Mesodermal cell (in vitro differentiated cells): ENCODE measurements around the gene SNX2.
"Not testable (repeated sequence)": the region's sequence is repeated elsewhere in the genome, so short reads cannot be mapped to it uniquely, and the experiment has no call there.

ENCODE experiments used
- H3K27ac ChIP-seq: 2 replicates; pipeline ENCODE4 v1.7.0; 2013; ENCODE audit warnings: mild to moderate bottlenecking, low read depth, low read length, moderate library complexity; ENCODE audit not compliant: severe bottlenecking
- H3K36me3 ChIP-seq: 2 replicates; pipeline ENCODE4 v1.7.1; 2013; ENCODE audit warnings: mild to moderate bottlenecking, low read length, moderate library complexity; ENCODE audit not compliant: control insufficient read depth, insufficient read depth
- H3K4me1 ChIP-seq: one replicate; pipeline ENCODE4 v1.7.1; 2013; ENCODE audit warnings: mild to moderate bottlenecking, low read length; ENCODE audit not compliant: insufficient read depth, control insufficient read depth, poor library complexity, severe bottlenecking
- H3K4me3 ChIP-seq: 2 replicates; pipeline ENCODE4 v1.7.0; 2013; ENCODE audit warnings: low read length, control low read depth, mild to moderate bottlenecking; ENCODE audit not compliant: insufficient read depth, poor library complexity, severe bottlenecking; ENCODE audit errors: extremely low read depth
- H3K9me3 ChIP-seq: 2 replicates; pipeline ENCODE4 v1.7.1; 2013; ENCODE audit warnings: mild to moderate bottlenecking, low read length, moderate library complexity; ENCODE audit not compliant: control insufficient read depth
- WGBS, 2 experiments: methylation state at CpG; one replicate each; pipeline ENCODE4 v1.1.5; 2013; ENCODE audit warnings: missing lambda C conversion rate in 2 of 2; ENCODE audit not compliant: insufficient coverage in 2 of 2; 5-methylcytosine and 5-hydroxymethylcytosine counted together

The SNX2 gene

DNA sequence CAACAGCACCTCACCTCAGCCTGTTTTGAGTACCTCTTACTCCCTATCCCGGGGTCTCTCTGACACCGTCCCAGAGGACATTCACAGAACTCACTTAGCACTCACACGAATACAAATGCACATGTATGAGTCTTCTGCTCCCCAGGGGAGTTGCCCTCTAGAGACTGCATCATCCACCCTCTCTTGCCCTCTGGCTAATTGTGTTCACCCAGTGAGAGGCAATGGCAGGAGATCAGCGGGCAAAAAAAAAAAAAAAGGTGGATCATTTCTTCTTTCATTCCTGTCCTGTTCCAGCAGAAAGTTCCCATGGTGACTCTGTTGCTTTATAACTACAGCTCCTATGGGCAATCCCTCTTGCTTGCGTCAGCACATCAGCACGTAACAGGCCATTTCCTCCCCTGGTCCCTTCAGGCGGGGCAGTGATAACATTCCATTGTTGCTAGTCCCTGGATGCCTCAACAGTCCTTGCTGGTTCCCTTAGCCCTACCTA, 23.5 kb upstream of the SNX2 start:
- 33 to 39% methylated on average over 6 to 7 of the region's 7 CpGs for WGBS, 2 experiments
- Histone ChIP-seq H3K9me3 (no peaks in the 10 kb centered on the region), H3K4me1 (no peaks in the 10 kb centered on the region), H3K36me3 (no peaks in the 10 kb centered on the region), H3K4me3 (no peak overlapping the region), H3K27ac (peak overlapping the region; percentile 87)

GRCh38 chr5:122753500-122753899, 21.4 kb upstream of the SNX2 start:
- Histone ChIP-seq H3K9me3 (no peaks in the 10 kb centered on the region), H3K4me1 (no peaks in the 10 kb centered on the region), H3K36me3 (no peaks in the 10 kb centered on the region), H3K4me3 (no peak overlapping the region), H3K27ac (no peak overlapping the region)

GRCh38 chr5:122755783-122756182, 19.1 kb upstream of the SNX2 start:
- Histone ChIP-seq H3K4me1 (no peaks in the 10 kb centered on the region), H3K9me3 (no peaks in the 10 kb centered on the region), H3K4me3 (no peak overlapping the region), H3K36me3 (no peaks in the 10 kb centered on the region), H3K27ac (peak overlapping the region; percentile 60)
- 100% methylated on average over 1 to 2 of the region's 2 CpGs for WGBS, 2 experiments

DNA sequence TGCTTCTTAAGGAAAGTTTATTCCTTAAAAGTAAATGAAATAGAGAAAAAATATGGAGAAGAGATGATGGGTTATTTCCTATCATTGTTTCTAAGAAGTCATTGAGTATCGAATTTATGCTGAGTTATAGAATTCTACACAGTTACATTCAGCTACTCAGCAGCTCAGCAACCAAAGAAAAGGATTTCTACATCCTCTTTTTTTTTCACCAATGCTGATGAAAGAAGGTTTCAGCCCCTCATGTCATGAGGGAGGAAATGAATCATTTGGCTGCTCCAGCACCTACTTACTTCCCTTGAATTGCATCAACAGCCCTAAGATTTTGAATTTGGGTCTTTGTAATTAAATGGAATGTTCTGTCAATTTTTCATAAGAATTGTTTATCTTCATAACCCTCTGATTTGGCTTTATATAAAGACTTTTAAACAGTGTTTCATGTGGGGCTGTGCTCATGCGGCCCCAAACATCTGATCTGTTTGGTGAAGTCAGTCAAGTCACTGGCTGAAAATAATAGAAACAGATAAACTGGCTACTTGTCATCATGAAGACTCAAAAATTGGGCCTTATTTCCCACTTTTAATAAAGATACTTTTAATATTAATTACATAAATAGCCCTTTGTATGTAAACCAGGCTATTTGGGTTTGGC, 18.5 kb upstream of the SNX2 start:
- H3K27ac ChIP-seq: peak overlapping the region; percentile 60

DNA sequence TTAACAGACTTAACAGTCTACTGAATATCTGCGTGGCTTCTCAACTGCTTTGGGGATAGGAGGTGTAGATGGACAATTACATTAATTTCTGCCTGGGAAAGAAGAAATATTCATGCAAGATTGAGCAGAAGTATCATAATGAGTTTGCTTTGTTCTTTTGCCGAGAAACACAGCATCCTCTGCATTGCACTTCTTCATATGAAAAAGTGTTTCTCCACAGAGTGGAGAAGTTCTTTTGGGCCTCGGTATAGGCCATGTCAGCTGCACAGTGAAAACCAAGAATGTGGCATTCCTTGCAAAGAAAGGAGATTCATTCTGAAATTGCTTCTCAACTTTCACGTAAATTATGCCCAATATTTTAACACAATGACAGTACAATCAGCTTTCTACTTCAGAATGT, 17.6 kb upstream of the SNX2 start:
- H3K4me3 ChIP-seq: no peak overlapping the region
- H3K27ac ChIP-seq: no peak overlapping the region
- H3K4me1 ChIP-seq: no peaks in the 10 kb centered on the region
- H3K36me3 ChIP-seq: no peaks in the 10 kb centered on the region
- no peaks in the 10 kb centered on the region for H3K9me3 ChIP-seq
- WGBS, 2 experiments: 100% methylated on average over 1 to 2 of the region's 4 CpGs

More for the DNA sequence above, 18.5 kb upstream of the SNX2 start:
- H3K36me3 ChIP-seq: no peaks in the 10 kb centered on the region
- no peak overlapping the region for H3K4me3 ChIP-seq
- 100% methylated on average over 1 of the region's 2 CpGs; no CpG with 5 or more reads in 1 of the 2 experiments for WGBS, 2 experiments
- H3K9me3 ChIP-seq: no peaks in the 10 kb centered on the region
- H3K4me1 ChIP-seq: no peaks in the 10 kb centered on the region

- Histone ChIP-seq H3K4me1 (no peaks in the 10 kb centered on the region), H3K27ac (no peak overlapping the region), H3K9me3 (no peaks in the 10 kb centered on the region), H3K36me3 (no peaks in the 10 kb centered on the region), H3K4me3 (no peak overlapping the region)
- WGBS, 2 experiments: 89 to 93% methylated on average over 3 to 4 of the region's 9 CpGs
Observed at GRCh38 chr5:122759241-122760070, 15.4 kb upstream of the SNX2 start.

DNA sequence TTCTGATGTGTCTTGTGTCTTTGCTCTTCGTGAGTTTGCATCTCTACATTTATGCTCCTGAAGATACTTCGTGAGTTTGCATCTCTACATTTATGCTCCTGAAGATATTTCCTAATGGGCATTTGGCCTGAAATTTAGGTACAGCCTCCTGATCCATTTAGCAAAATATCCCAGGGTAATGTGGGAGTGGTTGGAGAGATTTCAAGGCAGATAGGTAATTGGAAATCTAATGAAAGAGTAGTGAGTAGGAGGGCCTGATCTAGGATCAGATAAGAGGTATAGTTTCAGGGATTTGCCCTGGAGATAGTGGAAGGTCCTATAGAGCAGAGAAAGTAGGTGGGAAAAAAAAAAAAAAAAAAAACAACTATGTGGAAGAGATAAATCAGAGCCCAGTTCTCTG, 14.6 kb upstream of the SNX2 start:
- Histone ChIP-seq H3K36me3 (no peaks in the 10 kb centered on the region), H3K4me1 (no peaks in the 10 kb centered on the region), H3K27ac (no peak overlapping the region), H3K4me3 (no peak overlapping the region), H3K9me3 (no peaks in the 10 kb centered on the region)
- 100% methylated on average over 2 of the region's 2 CpGs; no CpG with 5 or more reads in 1 of the 2 experiments for WGBS, 2 experiments

DNA sequence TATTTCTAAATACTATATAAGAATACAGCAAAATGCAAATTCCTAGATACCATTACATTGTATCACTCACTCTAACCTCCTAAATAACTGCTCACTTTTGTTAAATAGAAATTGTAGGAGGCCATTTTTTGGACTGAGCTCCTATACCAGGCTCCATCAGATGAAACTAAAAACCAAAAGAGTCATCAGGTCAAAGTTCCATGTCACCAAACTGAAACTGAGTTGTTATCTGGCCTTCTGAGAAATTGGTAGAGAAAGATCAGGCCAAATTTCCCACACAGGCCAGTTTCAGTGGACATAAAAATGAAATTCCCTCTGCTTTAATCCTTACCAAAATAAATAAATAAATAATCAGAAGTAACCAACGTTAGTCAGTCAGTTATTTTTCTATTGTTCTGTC, 13.8 kb upstream of the SNX2 start:
- WGBS, 2 experiments: 92% methylated on average over 1 of the region's 1 CpG; no CpG with 5 or more reads in 1 of the 2 experiments

GRCh38 chr5:122761896-122762295, 13.0 kb upstream of the SNX2 start:
- H3K4me3 ChIP-seq, H3K4me1 ChIP-seq, H3K9me3 ChIP-seq, H3K27ac ChIP-seq, H3K36me3 ChIP-seq: not testable (repeated sequence)
- WGBS, 2 experiments: 87 to 96% methylated on average over 4 of the region's 5 CpGs

More for the DNA sequence above, 13.8 kb upstream of the SNX2 start:
- H3K4me1 ChIP-seq: no peaks in the 10 kb centered on the region
- no peak overlapping the region for H3K27ac ChIP-seq
- H3K9me3 ChIP-seq: no peaks in the 10 kb centered on the region
- H3K36me3 ChIP-seq: no peaks in the 10 kb centered on the region
- H3K4me3 ChIP-seq: no peak overlapping the region

GRCh38 chr5:122766130-122766529, 8.8 kb upstream of the SNX2 start:
- H3K27ac ChIP-seq: no peak overlapping the region
- no peaks in the 10 kb centered on the region for H3K9me3 ChIP-seq
- no peaks in the 10 kb centered on the region for H3K36me3 ChIP-seq
- no peak overlapping the region for H3K4me3 ChIP-seq
- H3K4me1 ChIP-seq: no peaks in the 10 kb centered on the region

- 100% methylated on average over 1 to 3 of the region's 3 CpGs for WGBS, 2 experiments
- H3K27ac ChIP-seq: no peak overlapping the region
- no peaks in the 10 kb centered on the region for H3K9me3 ChIP-seq
- H3K4me1 ChIP-seq: peaks cover 9% of the 10 kb centered on the region
- no peak overlapping the region for H3K4me3 ChIP-seq
- no peaks in the 10 kb centered on the region for H3K36me3 ChIP-seq
Observed at GRCh38 chr5:122770477-122770876, 4.4 kb upstream of the SNX2 start.
